IMR-90 (cell line): ENCODE results near the gene TRAP1.

Experiments used
- BHLHE40 ChIP-seq: fragments of 150-350 bp; IDR thresholded peaks from 2 replicates; pipeline ENCODE4 v1.6.1; 2016; ENCODE audit warnings: mild to moderate bottlenecking, low read depth, low read length
- CHD1 ChIP-seq: IDR thresholded peaks from 2 replicates; pipeline ENCODE4 v1.6.1; 2012; ENCODE audit warnings: low read depth, low read length, improper control_type of control experiment
- FOS ChIP-seq: fragments of 150-350 bp; IDR thresholded peaks from 2 replicates; pipeline ENCODE4 v1.6.1; 2016; ENCODE audit warnings: low read depth, low read length
- MAFK ChIP-seq: IDR thresholded peaks from 2 replicates; pipeline ENCODE4 v1.6.1; 2012; ENCODE audit warnings: low read depth, low read length, improper control_type of control experiment
- MAZ ChIP-seq: IDR thresholded peaks from 2 replicates; pipeline ENCODE4 v1.6.1; 2012; ENCODE audit warnings: low read depth, mild to moderate bottlenecking, low read length, improper control_type of control experiment, moderate library complexity, borderline replicate concordance
- MXI1 ChIP-seq: IDR thresholded peaks from 2 replicates; pipeline ENCODE4 v1.6.1; 2012; ENCODE audit warnings: low read depth, mild to moderate bottlenecking, low read length, moderate library complexity, borderline replicate concordance
- POLR2A ChIP-seq: IDR thresholded peaks from 2 replicates; pipeline ENCODE4 v1.6.1; 2012; ENCODE audit warnings: mild to moderate bottlenecking, low read depth, low read length
- RAD21 ChIP-seq: IDR thresholded peaks from 2 replicates; pipeline ENCODE4 v1.6.1; 2012; ENCODE audit warnings: low read length, improper control_type of control experiment
- RCOR1 ChIP-seq: IDR thresholded peaks from 2 replicates; pipeline ENCODE4 v1.6.1; 2012; ENCODE audit warnings: mild to moderate bottlenecking, low read length, improper control_type of control experiment; ENCODE audit not compliant: insufficient replicate concordance
- RFX5 ChIP-seq: IDR thresholded peaks from 2 replicates; pipeline ENCODE4 v1.8.0; 2012; ENCODE audit warnings: low read depth, mild to moderate bottlenecking, low read length, moderate library complexity
- SMC3 ChIP-seq: fragments of 150-350 bp; IDR thresholded peaks from 2 replicates; pipeline ENCODE4 v1.6.1; 2016; ENCODE audit warnings: low read depth, mild to moderate bottlenecking, antibody characterized with exemption, low read length, moderate library complexity
- USF2 ChIP-seq: fragments of 150-350 bp; IDR thresholded peaks from 2 replicates; pipeline ENCODE4 v1.6.1; 2017; ENCODE audit warnings: mild to moderate bottlenecking, antibody characterized with exemption, low read length, low read depth
- TF ChIP-seq, protein P1 (sequence below): conservative IDR thresholded peaks from 2 replicates; pipeline ENCODE4 v1.5.1; 2012; ENCODE audit warnings: mild to moderate bottlenecking, low read depth, low read length, improper control_type of control experiment
- TF ChIP-seq, protein P2 (sequence below): fragments of 150-350 bp; IDR thresholded peaks from 2 replicates; pipeline ENCODE4 v1.6.1; 2016; ENCODE audit warnings: low read depth, mild to moderate bottlenecking, low read length, moderate library complexity, borderline replicate concordance

DNA sequence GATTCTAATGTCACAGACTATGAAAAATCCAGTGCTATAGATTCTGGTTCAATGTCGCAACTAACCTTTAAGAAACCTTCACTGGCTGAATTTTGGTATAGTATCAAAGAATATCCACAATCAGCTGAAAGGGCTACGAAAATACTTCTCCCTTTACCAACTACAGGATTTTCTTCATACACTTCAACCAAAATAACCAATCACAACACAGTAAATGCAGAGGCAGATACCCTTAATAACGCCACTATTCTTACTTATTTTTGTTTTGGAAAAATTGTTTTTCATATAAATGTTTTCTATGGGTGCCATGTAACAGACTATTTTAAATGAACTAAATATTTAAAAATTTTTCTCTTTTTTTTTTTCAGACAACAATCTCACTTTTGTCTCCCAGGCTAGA, 48.9 kb upstream of the TRAP1 start:
- TF ChIP-seq POLR2A (no peak), SMC3 (no peak), CHD1 (no peak), RCOR1 (no peak), RAD21 (no peak), MAZ (no peak), MXI1 (no peak), BHLHE40 (no peak), RFX5 (no peak), USF2 (no peak), MAFK (no peak), FOS (no peak)
- TF ChIP-seq, protein P1, sequence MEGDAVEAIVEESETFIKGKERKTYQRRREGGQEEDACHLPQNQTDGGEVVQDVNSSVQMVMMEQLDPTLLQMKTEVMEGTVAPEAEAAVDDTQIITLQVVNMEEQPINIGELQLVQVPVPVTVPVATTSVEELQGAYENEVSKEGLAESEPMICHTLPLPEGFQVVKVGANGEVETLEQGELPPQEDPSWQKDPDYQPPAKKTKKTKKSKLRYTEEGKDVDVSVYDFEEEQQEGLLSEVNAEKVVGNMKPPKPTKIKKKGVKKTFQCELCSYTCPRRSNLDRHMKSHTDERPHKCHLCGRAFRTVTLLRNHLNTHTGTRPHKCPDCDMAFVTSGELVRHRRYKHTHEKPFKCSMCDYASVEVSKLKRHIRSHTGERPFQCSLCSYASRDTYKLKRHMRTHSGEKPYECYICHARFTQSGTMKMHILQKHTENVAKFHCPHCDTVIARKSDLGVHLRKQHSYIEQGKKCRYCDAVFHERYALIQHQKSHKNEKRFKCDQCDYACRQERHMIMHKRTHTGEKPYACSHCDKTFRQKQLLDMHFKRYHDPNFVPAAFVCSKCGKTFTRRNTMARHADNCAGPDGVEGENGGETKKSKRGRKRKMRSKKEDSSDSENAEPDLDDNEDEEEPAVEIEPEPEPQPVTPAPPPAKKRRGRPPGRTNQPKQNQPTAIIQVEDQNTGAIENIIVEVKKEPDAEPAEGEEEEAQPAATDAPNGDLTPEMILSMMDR = no peak
- TF ChIP-seq, protein P2, sequence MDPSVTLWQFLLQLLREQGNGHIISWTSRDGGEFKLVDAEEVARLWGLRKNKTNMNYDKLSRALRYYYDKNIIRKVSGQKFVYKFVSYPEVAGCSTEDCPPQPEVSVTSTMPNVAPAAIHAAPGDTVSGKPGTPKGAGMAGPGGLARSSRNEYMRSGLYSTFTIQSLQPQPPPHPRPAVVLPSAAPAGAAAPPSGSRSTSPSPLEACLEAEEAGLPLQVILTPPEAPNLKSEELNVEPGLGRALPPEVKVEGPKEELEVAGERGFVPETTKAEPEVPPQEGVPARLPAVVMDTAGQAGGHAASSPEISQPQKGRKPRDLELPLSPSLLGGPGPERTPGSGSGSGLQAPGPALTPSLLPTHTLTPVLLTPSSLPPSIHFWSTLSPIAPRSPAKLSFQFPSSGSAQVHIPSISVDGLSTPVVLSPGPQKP = no peak
